ENCODE results near the gene HHAT. TPM values are rescaled to one million over a fixed set of nuclear protein-coding genes. Genes with fewer than 3 reads are reported as not detected.
"Not testable (repeated sequence)": the region's sequence is repeated elsewhere in the genome, so short reads cannot be mapped to it uniquely, and the experiment has no call there.

Gene HHAT
- total and polyA plus RNA-seq, 12 donors: 0.81 to 4.3 (median 2.6) TPM

GRCh38 chr1:210402560-210402959 lies 73.9 kb downstream of the HHAT start:
- ATAC-seq: no peak

GRCh38 chr1:210405316-210405715 lies 76.6 kb downstream of the HHAT start:
- H3K36me3 ChIP-seq: peaks cover 0 to 3% (median 0%) of the 10 kb centered on the region in 9 donors
- 93 to 98% methylated on average over 4 of the region's 4 CpGs for WGBS, 2 donors
- no peak overlapping the region for H3K27ac ChIP-seq
- H3K4me1 ChIP-seq: peaks cover 0 to 2% (median 0%) of the 10 kb centered on the region in 9 donors
- no peak for TF ChIP-seq CTCF (IDR thresholded peaks at IDR 0.05)
- DNase-seq (no peak), ATAC-seq (no peak)
- intact Hi-C loops (cut with DNase I): loop anchor here in 6 of 10 donors (5.0 to 10.0 kb wide), 7 partner anchors 101 to 1109 kb away; partner anchors contain the start of gene KCNH1 (in 1 of the 6)
- H3K4me3 ChIP-seq: no peak overlapping the region
- H3K27me3 ChIP-seq: no peaks in the 10 kb centered on the region
- H3K9me3 ChIP-seq: no peaks in the 10 kb centered on the region

More at GRCh38 chr1:210402560-210402959, 73.9 kb downstream of the HHAT start:
- Histone ChIP-seq H3K36me3 (peaks cover 0 to 3% (median 0%) of the 10 kb centered on the region in 9 donors), H3K4me1 (peaks cover 0 to 7% (median 0%) of the 10 kb centered on the region in 9 donors), H3K27me3 (no peaks in the 10 kb centered on the region), H3K27ac (no peak overlapping the region), H3K4me3 (no peak overlapping the region), H3K9me3 (no peaks in the 10 kb centered on the region)
- DNase-seq: no peak
- WGBS, 2 donors: 91 to 100% methylated on average over 1 of the region's 1 CpG
- intact Hi-C loops (cut with DNase I): loop anchor here (5.0 to 10.0 kb wide), 10 partner anchors 40 to 1112 kb away; partner anchors contain the start of gene KCNH1 (in 1 of the 10)
- no peak for TF ChIP-seq CTCF (IDR thresholded peaks at IDR 0.05)

DNA sequence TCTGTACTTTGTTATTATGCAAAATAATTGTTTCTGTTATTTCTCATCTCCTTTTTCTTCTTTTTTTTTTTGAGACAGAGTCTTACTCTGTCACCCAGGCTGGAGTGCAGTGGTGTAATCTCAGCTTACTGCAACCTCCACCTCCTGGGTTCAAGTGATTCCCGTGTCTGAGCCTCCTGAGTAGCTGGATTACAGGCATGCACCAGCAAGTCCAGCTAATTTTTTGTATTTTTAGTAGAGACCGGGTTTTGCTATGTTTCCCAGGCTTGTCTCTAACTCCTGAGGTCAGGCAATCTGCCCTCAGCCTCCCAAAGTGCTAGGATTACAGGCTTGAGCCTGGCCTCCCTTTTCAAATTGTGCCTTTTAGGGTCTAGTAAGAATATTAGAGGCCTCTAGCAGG lies 77.6 kb downstream of the HHAT start:
- not testable (repeated sequence) for H3K9me3 ChIP-seq, H3K4me3 ChIP-seq, H3K4me1 ChIP-seq, ATAC-seq, H3K27me3 ChIP-seq, H3K27ac ChIP-seq, H3K36me3 ChIP-seq, DNase-seq
- intact Hi-C loops (cut with DNase I): loop anchor here (2.0 to 10.0 kb wide), 9 partner anchors 102 to 1108 kb away; partner anchors contain the start of gene KCNH1 (in 7 of the 10)
- 82 to 84% methylated on average over 2 of the region's 2 CpGs for WGBS, 2 donors

GRCh38 chr1:210407207-210407886 lies 78.6 kb downstream of the HHAT start:
- no peaks in the 10 kb centered on the region for H3K27me3 ChIP-seq
- intact Hi-C loops (cut with DNase I): loop anchor here (1.0 to 10.0 kb wide), 10 partner anchors 103 to 1107 kb away; partner anchors contain the start of gene KCNH1 (in 7 of the 10)
- TF ChIP-seq CTCF (IDR thresholded peaks at IDR 0.05): peak; percentile 88 to 98 (median 95)
- peaks cover 0 to 11% (median 0%) of the 10 kb centered on the region in 9 donors for H3K36me3 ChIP-seq
- H3K4me1 ChIP-seq: no peaks in the 10 kb centered on the region
- DNase-seq (peak; percentile 47 to 67), ATAC-seq (peak in 4 of 8 donors; percentile 45 to 62 (median 46))
- H3K4me3 ChIP-seq: no peak overlapping the region
- WGBS, 2 donors: 25 to 27% methylated on average over 9 of the region's 9 CpGs
- no peaks in the 10 kb centered on the region for H3K9me3 ChIP-seq
- H3K27ac ChIP-seq: no peak overlapping the region

DNA sequence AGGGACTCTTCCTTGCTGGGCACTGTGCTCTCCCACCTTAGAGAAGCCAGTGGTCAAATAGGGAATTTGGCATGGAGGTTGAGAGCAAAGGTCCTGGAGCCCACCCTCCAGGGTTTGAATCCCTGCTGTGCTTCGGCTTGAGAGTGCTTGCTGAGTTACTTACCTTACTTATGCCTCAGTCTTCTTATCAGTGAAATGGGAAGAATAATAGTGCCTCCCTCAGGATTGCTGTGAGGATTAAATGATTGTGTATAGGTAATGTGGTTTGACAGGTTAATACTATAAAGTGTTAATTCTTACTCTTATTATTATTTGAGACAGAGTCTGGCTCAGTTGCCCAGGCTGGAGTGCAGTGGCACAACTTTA lies 79.2 kb downstream of the HHAT start:
- Histone ChIP-seq H3K27me3 (no peaks in the 10 kb centered on the region), H3K4me3 (no peak overlapping the region), H3K27ac (no peak overlapping the region), H3K36me3 (peaks cover 0 to 13% (median 0%) of the 10 kb centered on the region in 9 donors), H3K9me3 (no peaks in the 10 kb centered on the region), H3K4me1 (no peaks in the 10 kb centered on the region)
- WGBS, 2 donors: 79 to 93% methylated on average over 1 of the region's 1 CpG
- ATAC-seq: no peak
- intact Hi-C loops (cut with DNase I): loop anchor here (1.0 to 10.0 kb wide), 10 partner anchors 103 to 1107 kb away; partner anchors contain the start of gene KCNH1 (in 7 of the 10)
- TF ChIP-seq CTCF (IDR thresholded peaks at IDR 0.05): no peak
- DNase-seq: no peak

Data from heart right ventricle (tissue), 16 donors.